CD4-positive, alpha-beta T cell treated with Interleukin-10 for 1 hour (primary cell): ENCODE data around the gene PHRF1.

ENCODE experiments used
- DNase-seq: peaks from one replicate; pipeline ENCODE4 v3.0.0-alpha.2; 2020

PHRF1 gene

DNA sequence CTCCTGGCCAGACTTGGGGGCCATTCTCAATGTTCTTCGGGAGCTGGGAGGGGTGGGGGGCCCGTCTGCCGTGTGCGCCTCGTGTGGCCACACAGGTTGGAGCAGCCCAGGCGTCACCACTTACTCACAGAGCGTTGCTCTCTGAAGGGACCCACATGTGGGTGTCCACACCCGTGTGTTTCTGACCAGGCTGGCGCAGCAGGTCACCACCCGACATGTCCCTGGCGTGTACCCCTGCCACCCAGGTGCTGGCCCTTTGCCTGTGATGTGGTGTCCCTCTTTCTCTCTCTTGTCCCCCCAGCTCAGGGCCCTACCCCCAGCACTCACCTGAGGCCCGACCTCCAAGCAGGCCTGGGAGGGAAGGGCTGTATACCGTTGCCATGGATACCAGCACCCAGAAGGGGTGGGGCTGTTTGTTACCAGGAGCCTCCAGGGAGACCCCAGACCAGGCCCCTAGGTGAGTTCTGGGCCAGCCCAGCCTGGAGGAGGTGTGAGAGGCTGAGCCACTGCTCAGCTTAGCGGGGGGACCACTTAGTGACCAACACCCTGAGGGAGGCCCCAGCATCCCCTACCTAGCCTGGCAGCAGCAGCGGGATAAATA, 17.1 kb upstream of the PHRF1 start:
- DNase-seq = no peak

DNA sequence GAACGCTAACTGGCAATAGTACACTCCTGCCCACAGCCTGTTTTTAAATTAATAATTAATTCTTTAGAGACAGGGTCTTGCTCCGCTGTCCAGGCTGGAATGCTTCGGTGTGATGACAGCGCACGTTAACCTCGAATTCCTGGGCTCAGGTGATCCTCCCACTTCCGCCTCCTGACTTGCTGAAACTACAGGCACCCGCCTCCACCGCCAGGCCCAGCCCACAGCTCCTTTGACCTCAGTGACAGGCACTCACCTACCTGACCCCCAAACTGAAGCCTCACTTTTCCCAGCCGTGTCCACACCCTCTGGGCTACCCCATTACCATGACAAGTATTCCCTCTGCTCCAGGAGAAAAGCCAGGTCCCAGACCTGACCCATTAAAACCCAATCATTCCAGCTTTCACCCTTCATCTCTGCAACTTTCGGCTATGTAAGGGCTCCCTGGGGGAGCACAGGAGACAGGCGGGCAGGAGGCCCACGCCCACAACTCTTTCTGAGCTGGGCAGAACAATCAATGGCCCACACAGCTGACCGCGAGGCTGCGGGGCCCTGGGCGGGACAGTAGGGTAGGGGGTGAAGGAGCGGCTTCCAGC, 16.5 kb upstream of the PHRF1 start:
- DNase-seq = no peak

DNA sequence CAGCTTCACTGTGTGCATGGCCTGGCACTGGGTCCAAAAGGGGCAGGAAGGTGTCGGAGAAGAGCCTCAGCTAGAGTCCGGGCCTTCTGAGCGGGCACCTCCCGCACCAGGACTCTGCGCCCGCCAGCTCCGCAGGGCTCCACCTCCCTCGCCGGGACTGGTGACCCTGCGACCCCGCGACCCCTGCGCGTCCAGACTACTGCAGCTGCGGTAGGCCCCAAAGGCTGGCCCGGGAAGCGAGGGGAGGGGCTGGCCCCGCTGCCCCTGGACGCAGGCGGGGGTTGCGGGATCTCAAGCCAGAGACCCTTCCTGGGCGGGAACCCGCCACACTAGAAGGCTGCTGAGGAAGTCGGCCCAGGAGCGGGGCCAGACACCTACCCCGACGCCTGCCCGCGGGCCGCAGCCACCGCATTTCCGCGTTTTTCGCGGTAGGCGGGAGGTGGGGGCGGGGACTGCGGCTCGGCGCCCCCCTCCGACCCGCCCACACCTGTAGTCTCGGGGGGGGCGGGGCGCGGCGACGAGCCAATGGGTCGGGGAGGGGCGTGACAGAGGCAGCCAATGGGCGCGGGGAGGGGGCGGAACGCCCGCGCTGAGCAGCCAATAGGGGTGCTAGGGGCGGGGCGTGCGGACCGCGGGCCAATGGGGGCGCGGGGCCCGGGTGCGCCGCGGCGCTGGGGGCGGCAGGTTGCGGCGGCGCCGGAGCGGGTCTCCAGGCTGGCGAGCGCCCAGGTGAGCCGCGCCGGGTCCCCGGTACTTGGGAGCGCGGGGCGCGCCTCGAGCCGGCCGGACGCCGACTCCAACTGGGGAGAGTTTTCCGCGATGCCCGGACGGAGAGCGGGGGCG, 15.7 kb upstream of the PHRF1 start, which contains the start of the genes LMNTD2 and RASSF7:
TSS of gene LMNTD2 (minus strand) at position 434 of the 843 bp plus-strand sequence. CDS start at position 412, 22 bp downstream.
TSS of gene RASSF7 (plus strand) at position 666 of the 843 bp plus-strand sequence. CDS start 799 bp downstream, outside the sequence.
- DNase-seq = peak; percentile 96

DNA sequence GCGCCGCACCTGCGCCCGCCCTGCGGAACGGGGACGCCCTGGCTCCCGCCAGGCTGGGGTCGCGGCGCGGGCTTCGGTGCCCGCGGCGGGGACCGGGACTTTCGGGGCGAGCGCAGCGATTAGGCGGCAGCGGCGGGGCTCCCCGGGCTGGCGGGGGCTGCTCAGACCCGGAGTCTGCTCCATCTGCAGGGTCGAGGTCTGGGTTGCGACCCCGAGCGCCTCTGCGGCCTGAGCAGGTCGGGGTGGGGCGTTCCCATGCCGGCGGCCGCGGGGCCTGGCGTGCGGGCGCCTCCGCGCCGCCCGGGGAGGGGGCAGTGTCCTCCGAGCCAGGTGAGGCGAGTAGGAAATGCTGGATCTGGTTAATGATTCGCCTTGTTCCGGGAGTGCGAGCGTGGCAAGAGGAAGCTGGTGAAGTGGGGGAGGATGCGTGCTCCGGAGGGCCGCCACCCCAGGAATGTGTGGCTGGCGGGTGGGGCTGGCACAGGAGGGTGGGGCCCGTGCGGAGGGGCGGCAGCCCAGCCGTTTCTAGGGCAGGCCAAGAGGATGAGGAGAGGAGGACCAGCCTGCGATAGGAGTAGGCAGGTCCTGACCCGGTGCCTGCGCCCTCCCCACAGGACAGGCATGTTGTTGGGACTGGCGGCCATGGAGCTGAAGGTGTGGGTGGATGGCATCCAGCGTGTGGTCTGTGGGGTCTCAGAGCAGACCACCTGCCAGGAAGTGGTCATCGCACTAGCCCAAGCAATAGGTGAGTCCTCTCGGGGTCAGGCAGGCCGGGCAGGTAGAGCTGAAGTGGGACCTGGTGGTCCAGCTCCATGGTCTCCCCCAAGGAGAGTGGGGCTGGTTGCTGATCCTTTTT, 14.9 kb upstream of the PHRF1 start:
- peak; percentile 25 for DNase-seq

DNA sequence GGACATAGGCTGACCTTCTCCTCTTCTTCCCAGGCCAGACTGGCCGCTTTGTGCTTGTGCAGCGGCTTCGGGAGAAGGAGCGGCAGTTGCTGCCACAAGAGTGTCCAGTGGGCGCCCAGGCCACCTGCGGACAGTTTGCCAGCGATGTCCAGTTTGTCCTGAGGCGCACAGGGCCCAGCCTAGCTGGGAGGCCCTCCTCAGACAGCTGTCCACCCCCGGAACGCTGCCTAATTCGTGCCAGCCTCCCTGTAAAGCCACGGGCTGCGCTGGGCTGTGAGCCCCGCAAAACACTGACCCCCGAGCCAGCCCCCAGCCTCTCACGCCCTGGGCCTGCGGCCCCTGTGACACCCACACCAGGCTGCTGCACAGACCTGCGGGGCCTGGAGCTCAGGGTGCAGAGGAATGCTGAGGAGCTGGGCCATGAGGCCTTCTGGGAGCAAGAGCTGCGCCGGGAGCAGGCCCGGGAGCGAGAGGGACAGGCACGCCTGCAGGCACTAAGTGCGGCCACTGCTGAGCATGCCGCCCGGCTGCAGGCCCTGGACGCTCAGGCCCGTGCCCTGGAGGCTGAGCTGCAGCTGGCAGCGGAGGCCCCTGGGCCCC, 14.1 kb upstream of the PHRF1 start:
- DNase-seq = no peak

DNA sequence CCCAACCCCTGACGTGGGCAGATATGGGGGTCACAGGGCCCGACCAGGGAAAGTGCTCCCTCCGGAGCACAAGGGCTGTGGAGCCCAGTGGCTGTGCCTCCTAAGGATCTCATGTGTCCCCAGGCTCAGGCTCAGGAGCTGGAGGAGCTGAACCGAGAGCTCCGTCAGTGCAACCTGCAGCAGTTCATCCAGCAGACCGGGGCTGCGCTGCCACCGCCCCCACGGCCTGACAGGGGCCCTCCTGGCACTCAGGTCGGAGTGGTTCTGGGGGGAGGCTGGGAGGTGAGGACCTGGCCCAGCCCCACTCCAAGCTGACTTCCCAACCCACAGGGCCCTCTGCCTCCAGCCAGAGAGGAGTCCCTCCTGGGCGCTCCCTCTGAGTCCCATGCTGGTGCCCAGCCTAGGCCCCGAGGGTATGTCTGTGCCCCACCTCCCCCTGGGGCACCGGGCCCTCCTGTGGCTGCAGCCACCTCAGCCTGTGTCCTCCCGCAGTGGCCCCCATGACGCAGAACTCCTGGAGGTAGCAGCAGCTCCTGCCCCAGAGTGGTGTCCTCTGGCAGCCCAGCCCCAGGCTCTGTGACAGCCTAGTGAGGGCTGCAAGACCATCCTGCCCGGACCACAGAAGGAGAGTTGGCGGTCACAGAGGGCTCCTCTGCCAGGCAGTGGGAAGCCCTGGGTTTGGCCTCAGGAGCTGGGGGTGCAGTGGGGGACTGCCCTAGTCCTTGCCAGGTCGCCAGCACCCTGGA, 13.0 kb upstream of the PHRF1 start:
- DNase-seq = no peak

DNA sequence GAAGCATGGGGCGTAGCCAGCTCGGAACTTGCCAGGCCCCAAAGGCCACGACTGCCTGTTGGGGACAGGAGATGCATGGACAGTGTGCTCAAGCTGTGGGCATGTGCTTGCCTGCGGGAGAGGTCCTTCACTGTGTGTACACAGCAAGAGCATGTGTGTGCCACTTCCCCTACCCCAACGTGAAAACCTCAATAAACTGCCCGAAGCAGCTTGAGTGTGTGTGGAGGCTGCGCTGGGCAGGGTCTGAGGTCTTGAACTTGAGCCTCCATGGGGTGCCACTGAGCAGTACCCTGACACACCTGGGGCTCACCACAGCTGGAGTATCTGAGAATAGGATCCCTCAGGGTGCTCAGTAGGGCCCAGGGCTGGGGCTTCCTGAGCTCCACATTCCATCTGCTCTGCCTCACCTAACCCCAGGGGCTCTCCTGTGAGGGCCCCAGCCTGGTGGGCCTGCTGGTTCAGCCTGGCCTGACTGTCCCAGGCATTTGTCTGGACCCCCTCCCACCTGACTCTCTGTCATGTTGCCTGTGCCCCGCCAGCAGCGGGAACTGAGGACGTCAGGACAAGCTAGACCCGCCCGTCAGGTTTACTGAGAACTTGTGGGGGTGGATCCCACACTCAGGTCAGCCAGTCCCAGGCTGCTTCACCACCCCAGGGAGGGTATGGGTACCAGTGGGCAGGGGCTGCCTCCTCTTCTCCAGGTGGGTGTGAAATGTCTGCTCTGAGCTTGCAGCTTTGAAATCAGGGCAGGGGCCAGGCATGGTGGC, 12.3 kb upstream of the PHRF1 start:
- no peak for DNase-seq

DNA sequence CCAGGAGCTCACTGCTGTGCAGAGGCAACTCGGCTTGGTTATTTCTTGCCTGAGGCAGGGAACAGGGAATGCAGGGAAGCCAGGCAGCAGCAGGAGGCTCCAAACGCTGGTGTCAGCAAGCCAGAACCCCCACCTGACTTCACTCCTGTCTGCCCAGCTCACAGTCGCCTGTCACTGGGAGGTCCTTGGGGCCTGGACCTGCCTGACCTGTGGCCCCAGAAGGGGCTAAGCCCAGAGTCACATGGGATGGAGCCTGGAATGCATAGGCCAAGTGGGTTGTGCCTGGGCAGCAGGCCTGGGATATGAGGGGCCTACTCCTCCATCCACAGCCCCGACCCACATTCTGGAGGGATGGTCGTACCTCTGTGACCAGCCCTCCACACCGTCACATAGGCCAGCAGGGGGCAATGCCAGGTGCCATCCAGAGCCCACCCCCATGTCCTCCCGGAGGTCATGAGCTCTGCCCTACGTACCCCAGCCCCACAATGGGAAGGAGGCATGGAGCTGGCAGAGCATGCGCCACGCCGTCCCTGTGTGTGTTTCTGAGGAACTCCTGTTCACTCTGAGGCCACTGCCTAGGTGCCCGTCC, 10.3 kb upstream of the PHRF1 start:
- DNase-seq = no peak

DNA sequence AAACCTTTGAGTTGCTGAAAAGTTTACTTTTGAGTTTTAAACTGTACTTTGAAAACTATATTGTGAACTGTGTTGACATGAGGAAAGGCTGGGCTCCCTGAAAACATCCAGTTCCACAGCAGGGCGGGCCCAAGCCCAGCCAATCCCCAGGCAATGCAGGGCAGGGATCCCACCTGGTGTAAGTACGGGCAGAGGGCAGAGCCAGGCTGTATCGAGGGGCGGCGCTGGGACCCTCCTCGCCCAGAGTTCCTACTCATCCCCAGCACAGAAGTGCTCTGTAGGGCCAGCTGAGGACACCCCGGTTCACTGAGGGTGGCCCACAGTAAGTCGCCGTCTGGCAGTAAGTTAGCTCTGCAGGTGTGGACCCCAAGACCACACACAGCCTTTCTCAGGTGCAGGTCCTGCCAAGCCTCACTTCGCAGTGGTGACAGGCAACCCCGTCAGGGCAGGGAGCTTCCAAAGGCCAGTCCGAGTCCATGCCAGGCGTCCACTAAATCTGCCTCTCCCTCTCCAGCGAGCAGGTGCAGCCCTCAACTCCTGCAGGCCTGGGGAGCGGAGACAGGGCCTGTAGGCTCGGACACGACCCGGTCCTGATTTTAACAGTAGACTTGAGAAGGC, 9.2 kb upstream of the PHRF1 start:
- DNase-seq = no peak

DNA sequence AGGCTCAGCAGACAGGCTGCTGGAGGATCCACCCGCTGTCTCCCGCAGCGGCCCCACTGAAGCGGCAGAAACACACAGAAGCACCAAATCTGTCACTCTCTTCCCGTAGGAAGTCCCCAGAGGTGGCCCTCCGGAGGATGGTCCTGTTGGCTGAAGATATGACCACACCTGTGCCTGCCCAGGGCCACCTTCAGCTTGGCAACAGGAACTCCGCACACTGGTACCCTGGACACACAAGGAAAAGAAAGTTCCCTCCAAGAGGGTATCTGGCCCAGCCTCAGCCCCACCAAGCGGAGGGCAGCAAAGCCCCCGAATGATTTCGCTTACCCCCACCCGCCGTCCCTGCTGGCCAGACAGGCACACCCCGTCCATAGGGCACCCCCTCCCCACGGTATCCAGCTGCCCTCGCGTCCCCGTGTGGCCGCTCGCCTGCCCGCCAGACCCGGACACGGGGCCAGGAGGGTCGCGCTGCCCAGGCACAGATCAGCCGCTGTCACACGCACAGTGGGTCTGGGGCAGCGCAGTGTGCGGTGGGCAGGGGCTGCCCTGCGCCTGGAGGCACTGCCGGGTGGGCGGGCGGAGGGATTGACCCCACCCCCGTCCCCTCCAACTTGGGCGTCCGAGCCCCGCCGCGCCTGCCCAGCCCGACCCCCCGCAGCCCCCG, 8.5 kb upstream of the PHRF1 start:
- no peak for DNase-seq

DNA sequence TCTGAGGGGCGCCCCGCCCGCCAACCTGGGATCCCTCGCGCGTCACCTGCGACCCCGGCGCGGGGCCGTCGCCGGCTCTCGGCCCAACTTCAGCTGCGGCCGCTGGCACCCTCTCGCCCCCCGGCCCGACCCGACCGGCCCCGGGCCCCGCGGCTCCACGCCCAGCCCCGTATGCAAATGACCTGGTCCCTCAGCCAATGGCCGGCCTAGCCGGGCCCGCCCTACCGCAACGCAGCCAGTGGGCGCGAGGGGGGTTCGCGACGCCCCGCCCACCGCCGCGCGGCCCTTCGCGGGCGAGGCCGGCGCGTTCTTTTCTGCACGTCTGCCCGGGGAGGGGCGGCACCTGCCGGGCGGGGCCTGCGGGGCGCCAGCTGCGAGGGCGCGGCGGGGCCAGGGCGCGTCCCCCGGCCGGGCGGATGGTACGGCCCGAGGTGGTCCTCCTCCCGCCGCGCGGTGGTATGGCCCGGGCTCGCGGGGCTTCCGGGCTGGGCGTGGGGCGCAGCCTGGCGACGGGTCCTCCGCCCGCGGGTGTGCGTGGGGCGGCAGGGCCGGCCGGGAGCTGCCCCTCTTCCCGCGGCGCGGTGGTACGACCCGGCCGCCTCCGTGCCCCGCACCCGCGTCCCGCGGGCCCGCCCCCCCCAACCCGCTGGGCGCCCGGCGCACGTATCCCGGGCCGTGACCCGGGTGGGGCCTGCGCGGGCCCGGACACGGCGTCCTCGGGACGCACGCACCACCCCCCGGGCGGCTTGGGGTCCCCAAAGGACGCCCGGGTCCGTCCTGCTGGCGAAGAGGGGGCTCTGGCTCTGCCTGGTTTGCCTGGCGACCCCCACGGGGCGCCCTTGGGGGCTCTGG, 7.7 kb upstream of the PHRF1 start:
- DNase-seq = peak; percentile 96

DNA sequence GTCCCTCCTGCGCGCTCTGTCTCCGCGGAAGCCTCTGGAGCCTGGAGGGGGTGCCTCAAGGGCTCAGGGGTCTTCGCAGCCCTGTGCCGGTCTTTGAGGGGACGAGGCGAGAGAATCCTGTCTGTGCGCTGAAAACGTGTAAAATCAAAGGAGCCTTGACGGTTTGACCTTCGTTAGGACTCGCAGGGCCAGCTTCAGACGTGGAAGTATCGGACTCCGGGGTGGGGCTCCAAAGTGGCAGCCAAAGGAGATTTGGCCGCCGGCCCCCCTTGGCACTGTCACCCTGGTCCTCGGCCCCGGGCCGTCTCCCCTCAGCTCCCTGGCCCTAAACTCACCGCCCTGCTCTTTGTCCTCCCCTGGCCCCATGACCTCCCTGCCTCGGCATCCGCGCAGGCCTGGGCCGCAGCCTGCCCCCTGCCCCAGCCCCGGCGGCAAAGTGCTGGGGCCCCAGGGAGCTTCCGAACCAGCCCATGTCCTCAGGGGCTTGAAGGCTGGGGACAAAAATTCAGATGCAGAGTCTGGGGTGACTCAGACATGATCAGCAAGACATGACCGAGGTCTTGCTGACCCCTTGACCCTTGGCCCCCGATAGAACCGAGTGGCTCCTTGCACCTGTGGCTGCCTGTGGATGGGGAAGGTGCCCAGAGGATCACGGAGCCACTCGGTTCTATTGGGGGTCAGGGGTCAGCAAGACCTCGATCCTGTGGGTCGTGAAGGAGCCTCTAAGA, 6.9 kb upstream of the PHRF1 start:
- DNase-seq = no peak

DNA sequence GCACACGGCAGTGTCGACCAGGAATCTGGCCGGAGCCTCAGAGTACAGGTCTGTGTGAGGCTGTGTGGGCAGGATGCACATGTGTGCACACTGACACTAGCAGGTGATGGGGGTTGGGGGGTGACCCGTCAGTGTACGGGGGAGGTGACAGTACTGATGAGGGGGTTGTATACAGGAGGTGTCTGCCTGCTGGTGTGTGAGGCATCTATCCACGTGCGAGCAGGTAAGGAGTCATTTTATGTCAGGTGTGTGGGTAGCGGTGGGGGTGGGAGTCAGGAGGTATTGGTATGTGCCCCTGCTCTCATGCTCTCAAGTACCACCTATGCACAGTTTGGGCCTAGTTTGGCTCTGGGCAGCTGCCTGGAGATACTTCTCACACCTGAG, 4.5 kb upstream of the PHRF1 start:
- DNase-seq = no peak

DNA sequence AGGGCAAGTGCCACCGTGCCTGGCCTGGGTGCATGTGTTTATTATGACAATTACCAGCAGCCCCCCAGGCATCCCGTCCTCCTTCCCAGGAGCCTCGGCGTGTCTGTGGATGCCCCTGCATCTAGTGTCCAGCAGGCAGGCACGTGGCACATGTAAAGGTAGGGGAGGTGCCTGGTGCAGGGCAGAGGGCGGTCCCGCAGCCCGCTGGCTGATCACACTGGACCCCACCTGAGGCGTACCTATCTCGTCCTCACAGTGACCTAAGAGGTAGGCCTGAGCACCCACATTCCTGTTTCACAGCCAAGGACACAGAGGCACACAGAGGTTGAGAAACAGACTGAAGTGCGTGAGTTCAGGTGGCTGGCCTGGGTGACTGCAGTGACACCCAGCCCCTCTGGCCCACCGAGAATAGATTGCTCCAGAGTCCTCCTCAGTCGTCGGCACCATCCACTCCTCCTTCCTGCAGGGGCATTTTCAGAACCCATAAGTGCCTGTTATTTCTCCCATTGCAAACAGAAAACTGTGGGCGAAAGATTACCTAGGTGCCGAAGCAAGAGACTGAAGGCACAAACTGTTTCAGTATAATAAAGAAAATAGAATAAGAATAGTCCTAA, 3.0 kb upstream of the PHRF1 start:
- DNase-seq = no peak

DNA sequence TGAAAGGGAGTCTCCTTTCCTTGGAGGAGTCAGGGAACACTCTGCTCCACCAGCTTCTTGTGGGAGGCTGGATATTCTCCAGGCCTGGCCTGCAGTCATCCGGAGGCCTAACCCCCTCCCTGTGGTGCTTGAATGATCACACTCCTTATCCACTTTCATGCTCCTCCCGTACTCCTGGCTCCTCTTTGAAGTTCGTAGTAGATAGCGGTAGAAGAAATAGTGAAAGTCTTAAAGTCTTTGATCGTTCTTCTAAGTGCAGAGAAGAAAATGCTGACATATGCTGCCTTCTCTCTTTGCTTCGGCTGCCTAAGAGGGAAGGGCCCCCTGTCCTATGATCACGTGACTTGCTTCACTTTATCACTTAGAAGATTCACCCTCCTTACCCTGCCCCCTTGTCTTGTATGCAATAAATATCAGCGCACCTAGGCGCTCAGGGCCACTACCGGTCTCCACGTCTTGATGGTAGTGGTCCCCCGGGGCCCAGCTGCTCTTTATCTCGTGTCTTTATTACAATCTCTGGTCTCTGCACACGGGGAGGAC, 2.2 kb upstream of the PHRF1 start:
- DNase-seq = peak; percentile 42

DNA sequence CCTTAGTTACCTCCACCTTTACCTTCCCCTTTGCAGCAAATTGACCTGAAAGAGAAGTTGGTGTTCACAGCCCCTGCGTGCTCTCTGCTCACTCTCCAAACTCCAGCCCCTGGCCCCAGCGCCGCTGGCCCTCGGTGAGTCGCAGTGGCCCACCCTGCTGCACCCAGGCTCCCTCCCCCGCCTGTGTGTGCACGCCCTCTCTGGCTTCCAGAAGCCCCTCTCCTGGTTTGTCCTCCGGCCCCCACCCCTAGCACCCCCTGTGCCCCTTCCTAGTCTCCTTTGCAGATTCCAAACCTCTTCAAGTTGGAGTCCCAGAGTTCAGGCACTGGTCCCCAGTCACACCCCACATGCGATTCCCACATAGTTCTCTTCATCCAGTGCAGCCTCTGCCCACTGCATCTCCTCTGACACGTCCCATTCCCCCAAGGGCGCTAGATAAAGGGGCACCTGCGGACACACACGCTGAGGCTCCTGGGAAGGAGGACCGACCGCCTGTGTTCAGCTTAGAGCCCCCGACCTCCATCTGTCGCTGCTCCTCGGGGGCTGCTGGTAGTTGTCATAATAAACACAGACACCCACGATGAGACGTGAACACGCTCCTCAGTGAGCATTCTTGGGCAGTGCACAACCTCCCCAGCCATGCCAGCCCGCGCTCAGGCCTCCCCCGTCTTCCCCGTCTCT, 1.5 kb upstream of the PHRF1 start:
- DNase-seq = no peak
